ENCODE measurements around the gene UNCX.

Gene UNCX

DNA sequence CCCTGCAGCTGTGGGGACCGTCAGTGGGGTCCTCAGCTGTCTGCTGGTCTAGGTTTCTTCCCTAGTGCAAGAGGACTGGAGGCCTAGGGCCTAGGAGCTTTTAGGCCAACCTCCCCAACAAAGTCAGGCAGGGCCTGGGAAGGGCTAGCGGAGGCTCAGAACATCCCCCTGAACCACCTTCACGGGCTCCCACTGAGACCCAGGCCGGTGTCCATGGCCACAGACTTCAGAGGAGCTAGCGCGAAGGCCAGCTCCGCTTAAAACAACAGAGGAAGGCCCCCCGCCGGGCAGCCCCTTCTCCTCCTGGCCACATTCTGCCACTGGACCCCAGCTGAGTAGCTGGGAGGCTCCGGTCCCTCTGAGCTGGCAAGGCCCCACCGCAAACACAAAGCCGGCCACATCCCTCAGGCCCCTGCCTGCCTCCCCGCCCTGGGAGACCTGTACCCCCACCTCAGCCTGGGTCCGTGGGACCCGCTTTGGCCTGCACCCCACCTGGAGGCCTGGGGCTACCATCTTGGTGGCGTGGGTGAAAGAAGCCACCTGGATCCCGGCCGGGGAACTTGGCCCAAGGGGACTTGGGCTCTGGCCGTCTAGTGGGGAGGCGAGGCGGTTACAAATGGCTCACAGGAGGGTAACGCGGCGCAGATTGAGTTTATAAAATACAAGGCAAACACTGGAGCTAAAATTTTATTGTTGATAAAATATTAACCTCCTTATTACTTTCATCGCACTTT is 5.4 kb upstream of the UNCX start:
- no peak for DNase-seq
- peaks cover 89% of the 10 kb centered on the region for H3K27me3 ChIP-seq
- H3K9me3 ChIP-seq, result no peaks in the 10 kb centered on the region
- H3K4me3 ChIP-seq (ENCODE audit: low read depth, low read length), result no peak overlapping the region
- H3K4me1 ChIP-seq, result no peaks in the 10 kb centered on the region
- TF ChIP-seq, protein P1, sequence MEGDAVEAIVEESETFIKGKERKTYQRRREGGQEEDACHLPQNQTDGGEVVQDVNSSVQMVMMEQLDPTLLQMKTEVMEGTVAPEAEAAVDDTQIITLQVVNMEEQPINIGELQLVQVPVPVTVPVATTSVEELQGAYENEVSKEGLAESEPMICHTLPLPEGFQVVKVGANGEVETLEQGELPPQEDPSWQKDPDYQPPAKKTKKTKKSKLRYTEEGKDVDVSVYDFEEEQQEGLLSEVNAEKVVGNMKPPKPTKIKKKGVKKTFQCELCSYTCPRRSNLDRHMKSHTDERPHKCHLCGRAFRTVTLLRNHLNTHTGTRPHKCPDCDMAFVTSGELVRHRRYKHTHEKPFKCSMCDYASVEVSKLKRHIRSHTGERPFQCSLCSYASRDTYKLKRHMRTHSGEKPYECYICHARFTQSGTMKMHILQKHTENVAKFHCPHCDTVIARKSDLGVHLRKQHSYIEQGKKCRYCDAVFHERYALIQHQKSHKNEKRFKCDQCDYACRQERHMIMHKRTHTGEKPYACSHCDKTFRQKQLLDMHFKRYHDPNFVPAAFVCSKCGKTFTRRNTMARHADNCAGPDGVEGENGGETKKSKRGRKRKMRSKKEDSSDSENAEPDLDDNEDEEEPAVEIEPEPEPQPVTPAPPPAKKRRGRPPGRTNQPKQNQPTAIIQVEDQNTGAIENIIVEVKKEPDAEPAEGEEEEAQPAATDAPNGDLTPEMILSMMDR (IDR thresholded peaks at IDR 0.05; ENCODE audit: low read depth, low read length), result no peak
- H3K36me3 ChIP-seq, result no peaks in the 10 kb centered on the region

DNA sequence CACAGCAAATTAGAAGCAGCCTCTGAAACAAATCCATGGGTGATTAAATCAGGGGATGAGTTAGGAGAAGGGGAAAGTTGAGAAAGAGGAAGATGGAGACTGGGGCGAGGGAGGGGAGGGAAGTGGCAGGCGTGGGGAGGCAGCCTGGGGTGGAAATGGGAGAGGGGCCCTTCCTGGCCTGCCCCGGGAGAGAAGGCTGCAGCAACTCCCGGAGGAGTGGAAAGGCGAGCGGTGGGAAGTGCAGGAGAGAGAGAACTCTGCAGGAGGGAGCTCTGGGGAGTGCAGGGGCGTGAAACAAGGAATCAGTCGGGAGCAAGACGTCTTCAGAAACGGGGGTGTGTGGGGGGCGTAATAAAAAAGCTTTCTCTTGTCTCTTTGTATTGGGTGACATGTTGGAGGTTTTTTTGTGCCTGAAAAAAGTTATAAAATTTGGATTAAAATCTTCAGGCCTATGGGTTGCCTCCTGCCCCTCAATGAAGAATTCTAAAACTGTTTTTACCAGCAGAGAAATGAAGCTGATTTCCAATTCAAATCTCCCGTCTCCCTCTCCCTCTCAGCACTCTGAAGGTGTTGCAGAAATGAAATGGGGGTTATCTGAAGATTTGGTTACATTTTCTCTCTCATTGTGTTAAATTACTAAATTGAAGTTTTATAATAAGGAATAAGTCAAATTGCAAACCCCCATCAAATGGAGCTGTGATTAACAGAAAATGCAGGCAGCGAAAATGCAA is 4.7 kb upstream of the UNCX start:
- TF ChIP-seq, protein P1 (IDR thresholded peaks at IDR 0.05; ENCODE audit: low read depth, low read length), result no peak
- H3K9me3 ChIP-seq, result no peaks in the 10 kb centered on the region
- DNase-seq, result no peak
- H3K4me1 ChIP-seq, result no peaks in the 10 kb centered on the region
- no peaks in the 10 kb centered on the region for H3K36me3 ChIP-seq
- peaks cover 88% of the 10 kb centered on the region for H3K27me3 ChIP-seq
- no peak overlapping the region for H3K4me3 ChIP-seq (ENCODE audit: low read depth, low read length)

DNA sequence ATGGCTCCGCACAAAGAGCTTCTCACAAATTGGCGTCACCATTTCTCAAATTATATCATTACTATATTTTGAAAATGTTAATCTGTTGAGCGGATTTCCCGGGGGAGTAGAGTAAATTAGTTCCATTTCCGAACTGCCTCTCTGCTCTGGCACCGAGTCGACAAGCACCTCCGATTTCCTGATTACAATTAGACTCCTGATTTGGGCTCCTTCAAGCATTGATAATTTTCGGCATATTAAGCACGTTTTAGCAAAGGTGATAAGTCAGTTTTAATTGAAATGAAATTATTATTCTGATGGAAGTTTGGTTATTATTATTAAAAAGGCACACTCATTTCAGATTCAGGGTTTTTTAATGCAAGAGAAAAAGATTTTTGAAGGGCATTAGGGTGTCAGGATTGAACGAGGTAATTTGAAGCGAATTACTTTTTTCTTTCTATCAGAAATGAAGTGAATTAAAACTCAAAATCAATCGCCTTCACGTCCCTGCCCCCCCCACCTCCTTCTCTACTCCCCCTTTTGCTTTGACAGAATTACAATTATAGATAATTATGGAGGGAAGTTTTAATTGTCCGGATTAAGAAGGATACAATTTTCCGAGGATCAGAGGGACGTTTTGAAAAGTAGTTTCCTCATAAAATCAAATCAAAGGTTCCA is 4.0 kb upstream of the UNCX start:
- Histone ChIP-seq H3K4me3 (ENCODE audit: low read depth, low read length) (no peak overlapping the region), H3K4me1 (no peaks in the 10 kb centered on the region), H3K27me3 (peaks cover 88% of the 10 kb centered on the region), H3K36me3 (no peaks in the 10 kb centered on the region), H3K9me3 (no peaks in the 10 kb centered on the region)
- TF ChIP-seq, protein P1 (IDR thresholded peaks at IDR 0.05; ENCODE audit: low read depth, low read length), result no peak
- DNase-seq, result no peak

DNA sequence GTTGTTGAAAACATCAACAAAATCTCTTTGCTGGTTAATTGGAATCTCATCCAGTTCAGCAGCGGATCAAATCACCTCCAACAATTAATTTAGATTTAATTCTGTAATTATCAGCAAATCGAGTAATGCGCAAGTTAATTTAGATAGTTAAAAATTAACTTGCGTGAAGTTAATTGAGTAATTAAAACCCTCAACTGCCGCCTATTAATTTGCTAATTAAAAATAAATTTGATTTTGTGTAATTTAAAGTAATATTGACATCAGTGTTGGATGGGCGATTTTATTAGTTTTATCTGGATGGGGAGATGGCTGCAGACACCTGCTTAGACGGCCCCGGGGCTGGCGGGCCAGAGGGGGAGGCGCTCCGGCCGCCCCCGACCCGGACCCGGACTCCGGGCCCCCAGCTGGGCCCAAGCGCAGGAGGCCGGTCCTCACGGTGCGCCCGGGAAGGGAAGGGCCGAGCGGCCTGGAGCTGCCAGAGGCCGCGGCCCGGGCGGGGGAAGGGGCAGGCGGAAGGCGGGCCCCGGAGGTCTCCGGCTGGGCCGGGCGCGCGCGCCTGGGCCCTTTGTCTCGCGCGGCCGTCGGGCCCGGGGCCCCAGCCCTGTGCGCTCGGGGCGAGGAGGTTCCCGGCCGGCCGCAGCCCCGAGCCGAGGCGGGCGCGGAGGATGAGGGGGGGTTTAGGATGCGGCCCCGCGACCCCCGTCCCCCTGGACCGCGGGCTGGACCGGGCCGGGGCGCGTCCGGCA is 3.3 kb upstream of the UNCX start:
- Histone ChIP-seq H3K9me3 (no peaks in the 10 kb centered on the region), H3K4me1 (no peaks in the 10 kb centered on the region), H3K4me3 (ENCODE audit: low read depth, low read length) (no peak overlapping the region), H3K36me3 (no peaks in the 10 kb centered on the region), H3K27me3 (peaks cover 88% of the 10 kb centered on the region)
- DNase-seq, result no peak
- TF ChIP-seq, protein P1 (IDR thresholded peaks at IDR 0.05; ENCODE audit: low read depth, low read length), result no peak

DNA sequence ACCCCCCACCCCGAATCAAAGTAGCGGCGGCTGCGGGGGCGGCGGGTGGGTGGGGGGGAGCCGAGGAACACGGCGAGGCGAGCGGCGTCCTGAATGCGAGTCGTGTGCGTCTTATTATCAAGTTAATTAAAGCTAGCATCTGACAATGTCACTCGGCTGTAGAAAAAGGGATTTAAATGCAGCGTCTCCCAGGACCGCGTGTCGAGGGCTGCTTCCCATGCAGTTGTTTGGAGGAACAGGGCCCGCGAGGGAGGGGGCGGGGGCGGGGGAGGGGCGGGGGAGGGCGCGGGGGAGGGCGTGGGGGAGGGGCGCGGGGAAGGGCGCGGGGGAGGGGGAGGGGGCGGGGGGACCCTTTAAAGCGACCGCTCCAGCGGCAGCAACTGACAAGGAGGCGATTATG is 2.7 kb upstream of the UNCX start:
- Histone ChIP-seq H3K36me3 (no peaks in the 10 kb centered on the region), H3K4me3 (ENCODE audit: low read depth, low read length) (no peak overlapping the region), H3K4me1 (no peaks in the 10 kb centered on the region), H3K9me3 (no peaks in the 10 kb centered on the region), H3K27me3 (peaks cover 91% of the 10 kb centered on the region)
- TF ChIP-seq, protein P1 (IDR thresholded peaks at IDR 0.05; ENCODE audit: low read depth, low read length), result no peak
- DNase-seq, result no peak

Data from BE2C (cell line).